Effector memory CD4-positive, alpha-beta T cell (primary cell): Measurements from ENCODE around the gene LSP1.
"Not testable (repeated sequence)": the region's sequence is repeated elsewhere in the genome, so short reads cannot be mapped to it uniquely, and the experiment has no call there.

Source experiments
- DNase-seq, 3 donors: peaks; one replicate each; pipeline ENCODE4 v3.0.0-alpha.2; 2020
- H3K27ac ChIP-seq: 2 replicates; pipeline ENCODE4 v1.7.0; 2013; ENCODE audit warnings: mild to moderate bottlenecking, low read length, moderate library complexity; ENCODE audit not compliant: insufficient read depth, poor library complexity, severe bottlenecking
- H3K27me3 ChIP-seq: replicated peaks from 2 replicates; pipeline ENCODE4 v1.7.0; 2013; ENCODE audit warnings: mild to moderate bottlenecking, low read length; ENCODE audit not compliant: insufficient read depth, control insufficient read depth, poor library complexity, severe bottlenecking
- H3K36me3 ChIP-seq: 2 replicates; pipeline ENCODE4 v1.7.0; 2013; ENCODE audit warnings: mild to moderate bottlenecking, low read length, moderate library complexity; ENCODE audit not compliant: control insufficient read depth, insufficient read depth
- H3K4me1 ChIP-seq: 2 replicates; pipeline ENCODE4 v1.7.0; 2013; ENCODE audit warnings: low read length, mild to moderate bottlenecking; ENCODE audit not compliant: control insufficient read depth, insufficient read depth, poor library complexity, severe bottlenecking
- H3K4me3 ChIP-seq: 2 replicates; pipeline ENCODE4 v1.7.0; 2013; ENCODE audit warnings: low read length, low read depth, mild to moderate bottlenecking; ENCODE audit not compliant: insufficient read depth, poor library complexity, severe bottlenecking
- H3K9me3 ChIP-seq: 2 replicates; pipeline ENCODE4 v1.7.0; 2013; ENCODE audit warnings: mild to moderate bottlenecking, low read length, moderate library complexity; ENCODE audit not compliant: control insufficient read depth

Gene LSP1

GRCh38 chr11:1936072-1936780, 83.3 kb downstream of the LSP1 start:
- DNase-seq = no peak
- Histone ChIP-seq H3K27me3 (no peaks in the 10 kb centered on the region), H3K4me3 (no peak overlapping the region), H3K9me3 (no peaks in the 10 kb centered on the region), H3K36me3 (no peaks in the 10 kb centered on the region), H3K4me1 (no peaks in the 10 kb centered on the region), H3K27ac (no peak overlapping the region)

- no peaks in the 10 kb centered on the region for H3K27me3 ChIP-seq
- no peak overlapping the region for H3K27ac ChIP-seq
- H3K4me3 ChIP-seq = no peak overlapping the region
- no peaks in the 10 kb centered on the region for H3K9me3 ChIP-seq
- no peaks in the 10 kb centered on the region for H3K4me1 ChIP-seq
- no peak for DNase-seq
- H3K36me3 ChIP-seq = no peaks in the 10 kb centered on the region
Observed at GRCh38 chr11:1936781-1937615, 84.1 kb downstream of the LSP1 start.

- no peaks in the 10 kb centered on the region for H3K27me3 ChIP-seq
Observed at GRCh38 chr11:1937616-1938342, 84.9 kb downstream of the LSP1 start.

GRCh38 chr11:1938343-1939005, 85.6 kb downstream of the LSP1 start:
- no peak for DNase-seq
- H3K36me3 ChIP-seq = no peaks in the 10 kb centered on the region
- no peaks in the 10 kb centered on the region for H3K9me3 ChIP-seq
- no peak overlapping the region for H3K27ac ChIP-seq
- H3K4me3 ChIP-seq = no peak overlapping the region
- H3K4me1 ChIP-seq = no peaks in the 10 kb centered on the region
- no peaks in the 10 kb centered on the region for H3K27me3 ChIP-seq

More at GRCh38 chr11:1937616-1938342, 84.9 kb downstream of the LSP1 start:
- no peaks in the 10 kb centered on the region for H3K9me3 ChIP-seq
- H3K4me3 ChIP-seq = no peak overlapping the region
- H3K36me3 ChIP-seq = no peaks in the 10 kb centered on the region
- H3K4me1 ChIP-seq = no peaks in the 10 kb centered on the region
- no peak for DNase-seq
- no peak overlapping the region for H3K27ac ChIP-seq

GRCh38 chr11:1939006-1939625, 86.2 kb downstream of the LSP1 start:
- Histone ChIP-seq H3K4me1 (no peaks in the 10 kb centered on the region), H3K36me3 (no peaks in the 10 kb centered on the region), H3K27me3 (no peaks in the 10 kb centered on the region), H3K27ac (no peak overlapping the region), H3K4me3 (no peak overlapping the region), H3K9me3 (no peaks in the 10 kb centered on the region)
- no peak for DNase-seq

- H3K9me3 ChIP-seq, H3K36me3 ChIP-seq, H3K4me3 ChIP-seq, DNase-seq, H3K27me3 ChIP-seq, H3K4me1 ChIP-seq, H3K27ac ChIP-seq: not testable (repeated sequence)
Observed at GRCh38 chr11:1939788-1940187, 86.9 kb downstream of the LSP1 start.
